ENCODE results near the gene CYP27C1.

DNA sequence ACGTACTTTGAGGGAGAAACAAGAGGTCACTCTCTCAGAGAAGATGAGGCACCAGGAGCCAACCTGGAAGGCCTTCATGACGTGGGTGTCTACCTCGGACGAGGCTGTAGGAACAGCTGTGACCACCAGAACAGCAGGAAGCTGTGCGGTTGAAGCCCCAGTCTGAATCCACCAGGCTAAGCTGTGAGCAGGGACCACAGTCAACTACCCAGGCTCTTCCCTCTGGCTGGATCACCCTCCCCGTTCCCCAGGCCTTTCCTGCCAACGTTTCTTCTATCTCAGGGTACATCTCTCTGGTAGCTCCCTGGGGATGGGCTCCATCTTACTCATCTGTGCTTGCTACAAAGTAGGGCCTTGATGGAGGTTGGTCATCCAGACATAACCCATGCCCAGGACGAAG lies 36.8 kb upstream of the CYP27C1 start:
- TF ChIP-seq, protein P1, sequence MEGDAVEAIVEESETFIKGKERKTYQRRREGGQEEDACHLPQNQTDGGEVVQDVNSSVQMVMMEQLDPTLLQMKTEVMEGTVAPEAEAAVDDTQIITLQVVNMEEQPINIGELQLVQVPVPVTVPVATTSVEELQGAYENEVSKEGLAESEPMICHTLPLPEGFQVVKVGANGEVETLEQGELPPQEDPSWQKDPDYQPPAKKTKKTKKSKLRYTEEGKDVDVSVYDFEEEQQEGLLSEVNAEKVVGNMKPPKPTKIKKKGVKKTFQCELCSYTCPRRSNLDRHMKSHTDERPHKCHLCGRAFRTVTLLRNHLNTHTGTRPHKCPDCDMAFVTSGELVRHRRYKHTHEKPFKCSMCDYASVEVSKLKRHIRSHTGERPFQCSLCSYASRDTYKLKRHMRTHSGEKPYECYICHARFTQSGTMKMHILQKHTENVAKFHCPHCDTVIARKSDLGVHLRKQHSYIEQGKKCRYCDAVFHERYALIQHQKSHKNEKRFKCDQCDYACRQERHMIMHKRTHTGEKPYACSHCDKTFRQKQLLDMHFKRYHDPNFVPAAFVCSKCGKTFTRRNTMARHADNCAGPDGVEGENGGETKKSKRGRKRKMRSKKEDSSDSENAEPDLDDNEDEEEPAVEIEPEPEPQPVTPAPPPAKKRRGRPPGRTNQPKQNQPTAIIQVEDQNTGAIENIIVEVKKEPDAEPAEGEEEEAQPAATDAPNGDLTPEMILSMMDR (IDR thresholded peaks at IDR 0.05): no peak
- no peak for TF ChIP-seq POLR2A (IDR thresholded peaks at IDR 0.05)

All from adrenal gland (tissue), 5 donors.